Common myeloid progenitor, CD34-positive (primary cell): ENCODE measurements around the gene SEC14L3.
"Not testable (repeated sequence)": the region's sequence is repeated elsewhere in the genome, so short reads cannot be mapped to it uniquely, and the experiment has no call there.

Source experiments
- CTCF ChIA-PET: fragments of 350-600 bp; sonication (Branson Sonifier 250); formaldehyde crosslinking; loops from one replicate; lab custom pipeline; 2021; ENCODE audit warnings: antibody characterized with exemption; lab: Charles Lee
- POLR2A ChIA-PET: fragments of 350-600 bp; sonication (Branson Sonifier 250); formaldehyde crosslinking; loops from one replicate; lab custom pipeline; 2021; ENCODE audit warnings: antibody characterized with exemption; lab: Charles Lee
- DNase-seq, 3 donors: peaks; one replicate each; pipeline versions ENCODE4 v3.0.0 to v3.0.0-alpha.2; 2013
- H3K27ac ChIP-seq, 2 experiments: 1 replicate in 1 of 2; 2 replicates in 1 of 2; pipeline ENCODE4 v1.7.0; 2013; ENCODE audit warnings: inconsistent platforms in 2 of 2, low read length in 2 of 2, mild to moderate bottlenecking in 2 of 2, low read depth in 1 of 2, moderate library complexity in 1 of 2; ENCODE audit not compliant: severe bottlenecking in 2 of 2, insufficient read depth in 1 of 2, poor library complexity in 1 of 2
- H3K27me3 ChIP-seq, 5 experiments: replicated peaks in 2 of 5; 1 replicate in 3 of 5; 2 replicates in 2 of 5; pipeline versions ENCODE4 v1.6.1 to v1.7.0; 2013; ENCODE audit warnings: low read length in 4 of 5, mild to moderate bottlenecking in 2 of 5, moderate library complexity in 2 of 5, inconsistent platforms in 1 of 5; ENCODE audit not compliant: insufficient read depth in 5 of 5, control insufficient read depth in 4 of 5
- H3K36me3 ChIP-seq, 4 experiments: 1 replicate in 2 of 4; 2 replicates in 2 of 4; pipeline versions ENCODE4 v1.6.1 to v1.7.0; 2013; ENCODE audit warnings: low read length in 3 of 4, control low read depth in 1 of 4, mild to moderate bottlenecking in 1 of 4; ENCODE audit not compliant: control insufficient read depth in 4 of 4, insufficient read depth in 4 of 4
- H3K4me1 ChIP-seq, 4 experiments: 1 replicate in 3 of 4; 2 replicates in 1 of 4; pipeline versions ENCODE4 v1.6.1 to v1.7.1; 2013; ENCODE audit warnings: low read length in 3 of 4, mild to moderate bottlenecking in 3 of 4, control low read depth in 1 of 4, inconsistent platforms in 1 of 4, moderate library complexity in 1 of 4; ENCODE audit not compliant: control insufficient read depth in 4 of 4, insufficient read depth in 4 of 4; ENCODE audit errors: control extremely low read depth in 1 of 4
- H3K4me3 ChIP-seq, 7 experiments: 1 replicate in 4 of 7; 2 replicates in 3 of 7; pipeline versions ENCODE4 v1.5.1 to v1.7.0; 2013; ENCODE audit warnings: mild to moderate bottlenecking in 7 of 7, low read length in 6 of 7, moderate library complexity in 6 of 7, inconsistent platforms in 2 of 7, low read depth in 2 of 7, control low read depth in 1 of 7; ENCODE audit not compliant: insufficient read depth in 4 of 7, control insufficient read depth in 1 of 7; ENCODE audit errors: extremely low read depth in 1 of 7
- H3K9me3 ChIP-seq, 5 experiments: 1 replicate in 4 of 5; 2 replicates in 1 of 5; pipeline versions ENCODE4 v1.6.1 to v1.7.1; 2013; ENCODE audit warnings: low read length in 4 of 5, mild to moderate bottlenecking in 2 of 5, inconsistent platforms in 1 of 5, low read depth in 1 of 5, moderate library complexity in 1 of 5; ENCODE audit not compliant: control insufficient read depth in 4 of 5, insufficient read depth in 2 of 5; ENCODE audit errors: control extremely low read depth in 1 of 5
- WGBS: methylation state at CpG from one replicate; pipeline ENCODE4 v1.1.5; 2013; ENCODE audit not compliant: insufficient coverage; 5-methylcytosine and 5-hydroxymethylcytosine counted together

The SEC14L3 gene

GRCh38 chr22:30474683-30475424, 3.0 kb upstream of the SEC14L3 start:
- 80% methylated on average over 3 of the region's 6 CpGs for WGBS
- ChIA-PET CTCF (interaction anchor here (1.2 to 1.9 kb wide), 4 partner anchors 10 to 280 kb away, joined by 3 to 5 read pairs (median 4); no protein-coding TSS in a partner anchor), POLR2A (interaction anchor here (0.6 kb wide), 1 partner anchor 23 kb away, joined by 3 read pairs; no protein-coding TSS in a partner anchor)
- peak in 2 of 3 donors; percentile 30 to 43 for DNase-seq
- H3K4me3 ChIP-seq = no peak overlapping the region
- H3K27ac ChIP-seq = no peak overlapping the region
- peaks cover 0 to 16% (median 1%) of the 10 kb centered on the region in 5 experiments for H3K27me3 ChIP-seq
- no peaks in the 10 kb centered on the region for H3K4me1 ChIP-seq
- H3K36me3 ChIP-seq = no peaks in the 10 kb centered on the region
- H3K9me3 ChIP-seq = no peaks in the 10 kb centered on the region

- Histone ChIP-seq H3K27me3 (peaks cover 0 to 16% (median 1%) of the 10 kb centered on the region in 5 experiments), H3K36me3 (no peaks in the 10 kb centered on the region)
- CTCF ChIA-PET = interaction anchor here (1.4 to 1.9 kb wide), 2 partner anchors 10 to 281 kb away, joined by 3 to 5 read pairs; no protein-coding TSS in a partner anchor
Measured at GRCh38 chr22:30474121-30474520, 2.3 kb upstream of the SEC14L3 start.

GRCh38 chr22:30472994-30473720, 1.3 kb upstream of the SEC14L3 start:
- DNase-seq = no peak
- no peaks in the 10 kb centered on the region for H3K9me3 ChIP-seq
- H3K27me3 ChIP-seq = peaks cover 0 to 16% (median 1%) of the 10 kb centered on the region in 5 experiments
- WGBS = 63% methylated on average over 1 of the region's 4 CpGs
- no peak overlapping the region for H3K4me3 ChIP-seq
- no peak overlapping the region for H3K27ac ChIP-seq
- no peaks in the 10 kb centered on the region for H3K4me1 ChIP-seq
- ChIA-PET CTCF (interaction anchor here (1.4 to 1.7 kb wide), 2 partner anchors 28 to 50 kb away, joined by 3 to 6 read pairs; no protein-coding TSS in a partner anchor), POLR2A (no interaction called here)
- no peaks in the 10 kb centered on the region for H3K36me3 ChIP-seq

More at GRCh38 chr22:30474121-30474520, 2.3 kb upstream of the SEC14L3 start:
- Histone ChIP-seq H3K27ac (no peak overlapping the region), H3K4me1 (no peaks in the 10 kb centered on the region), H3K9me3 (no peaks in the 10 kb centered on the region), H3K4me3 (no peak overlapping the region)
- 100% methylated on average over 1 of the region's 4 CpGs for WGBS
- POLR2A ChIA-PET = no interaction called here
- no peak for DNase-seq

GRCh38 chr22:30470655-30471054, 1.2 kb downstream of the SEC14L3 start:
- ChIA-PET CTCF (interaction anchor here (1.0 kb wide), 1 partner anchor 58 kb away, joined by 3 read pairs; no protein-coding TSS in a partner anchor), POLR2A (no interaction called here)
- H3K27me3 ChIP-seq = peaks cover 0 to 16% (median 2%) of the 10 kb centered on the region in 5 experiments

GRCh38 chr22:30469165-30469564, 2.7 kb downstream of the SEC14L3 start:
- no peak overlapping the region for H3K27ac ChIP-seq
- H3K4me1 ChIP-seq = no peaks in the 10 kb centered on the region
- no peak for DNase-seq
- no peak overlapping the region for H3K4me3 ChIP-seq
- no peaks in the 10 kb centered on the region for H3K9me3 ChIP-seq
- WGBS = 0% methylated on average over 1 of the region's 2 CpGs
- ChIA-PET CTCF (no interaction called here), POLR2A (no interaction called here)
- H3K27me3 ChIP-seq = peaks cover 0 to 16% (median 2%) of the 10 kb centered on the region in 5 experiments
- no peaks in the 10 kb centered on the region for H3K36me3 ChIP-seq

More at GRCh38 chr22:30470655-30471054, 1.2 kb downstream of the SEC14L3 start:
- Histone ChIP-seq H3K9me3 (no peaks in the 10 kb centered on the region), H3K36me3 (no peaks in the 10 kb centered on the region), H3K27ac (no peak overlapping the region), H3K4me3 (no peak overlapping the region), H3K4me1 (no peaks in the 10 kb centered on the region)
- no peak for DNase-seq
- WGBS = 100% methylated on average over 1 of the region's 2 CpGs

GRCh38 chr22:30460555-30460954, 11.3 kb downstream of the SEC14L3 start:
- WGBS = 100% methylated on average over 4 of the region's 6 CpGs
- POLR2A ChIA-PET, H3K9me3 ChIP-seq, H3K4me1 ChIP-seq, H3K4me3 ChIP-seq, H3K27me3 ChIP-seq, H3K36me3 ChIP-seq, DNase-seq, H3K27ac ChIP-seq: not testable (repeated sequence)
- CTCF ChIA-PET = interaction anchor here (3.5 kb wide), 1 partner anchor 15 kb away, joined by 15 read pairs; no protein-coding TSS in a partner anchor
